Measurements from ENCODE around the gene TIMP3. TPM values are rescaled to one million over a fixed set of nuclear protein-coding genes. Genes with fewer than 3 reads are reported as not detected.

TIMP3 gene
- total and polyA plus RNA-seq, 2 experiments from 2014 or later = 91.6 to 96.1 TPM

DNA sequence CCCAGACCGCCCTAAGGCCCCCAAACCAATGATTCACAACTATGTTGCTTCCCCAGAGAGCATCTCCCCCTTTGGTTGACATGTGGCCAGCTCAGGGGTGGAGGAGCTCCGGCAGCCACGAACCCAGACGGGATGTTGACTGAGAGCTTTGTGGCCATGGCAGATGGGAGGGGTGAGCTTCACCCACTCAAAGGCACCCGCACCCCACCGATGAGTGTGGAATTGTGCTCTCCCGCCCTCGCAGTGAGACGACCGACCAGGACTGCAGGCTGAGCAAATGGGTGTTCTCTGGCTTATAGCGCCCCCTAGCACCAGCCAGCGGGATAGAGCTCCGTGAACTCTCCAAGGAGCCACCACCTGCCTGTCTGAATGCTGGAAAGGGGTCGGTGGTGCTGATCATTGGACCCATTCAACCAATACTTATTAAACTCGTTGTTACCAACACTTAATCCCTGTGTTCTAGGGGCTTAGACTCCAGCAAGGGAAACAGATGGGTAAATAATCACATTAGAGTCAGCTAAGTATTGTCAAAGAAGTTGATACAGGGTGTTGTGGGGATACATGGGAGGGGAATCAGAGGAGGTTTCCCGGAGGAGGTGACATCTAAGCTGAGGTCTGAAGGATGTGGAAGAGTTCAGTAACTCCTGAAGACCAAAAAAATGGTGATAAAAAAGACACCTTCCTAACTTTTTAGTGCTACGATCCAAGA is 4.5 kb upstream of the TIMP3 start:
- no peak overlapping the region for H2AFZ ChIP-seq
- WGBS (ENCODE audit: low lambda C conversion rate, missing lambda C conversion rate) = 26% methylated on average over 17 of the region's 17 CpGs
- peak; percentile 85 for DNase-seq (ENCODE audit: low spot score)
- no peaks in the 10 kb centered on the region for H3K27me3 ChIP-seq
- no peaks in the 10 kb centered on the region for H3K9me2 ChIP-seq (replicated peaks; ENCODE audit: insufficient read depth)
- H3K4me1 ChIP-seq (ENCODE audit: insufficient read depth) = peaks cover 14% of the 10 kb centered on the region
- H3K4me2 ChIP-seq = peak overlapping the region; percentile 38
- peaks cover 2% of the 10 kb centered on the region for H3K79me2 ChIP-seq
- TF ChIP-seq, protein P1, sequence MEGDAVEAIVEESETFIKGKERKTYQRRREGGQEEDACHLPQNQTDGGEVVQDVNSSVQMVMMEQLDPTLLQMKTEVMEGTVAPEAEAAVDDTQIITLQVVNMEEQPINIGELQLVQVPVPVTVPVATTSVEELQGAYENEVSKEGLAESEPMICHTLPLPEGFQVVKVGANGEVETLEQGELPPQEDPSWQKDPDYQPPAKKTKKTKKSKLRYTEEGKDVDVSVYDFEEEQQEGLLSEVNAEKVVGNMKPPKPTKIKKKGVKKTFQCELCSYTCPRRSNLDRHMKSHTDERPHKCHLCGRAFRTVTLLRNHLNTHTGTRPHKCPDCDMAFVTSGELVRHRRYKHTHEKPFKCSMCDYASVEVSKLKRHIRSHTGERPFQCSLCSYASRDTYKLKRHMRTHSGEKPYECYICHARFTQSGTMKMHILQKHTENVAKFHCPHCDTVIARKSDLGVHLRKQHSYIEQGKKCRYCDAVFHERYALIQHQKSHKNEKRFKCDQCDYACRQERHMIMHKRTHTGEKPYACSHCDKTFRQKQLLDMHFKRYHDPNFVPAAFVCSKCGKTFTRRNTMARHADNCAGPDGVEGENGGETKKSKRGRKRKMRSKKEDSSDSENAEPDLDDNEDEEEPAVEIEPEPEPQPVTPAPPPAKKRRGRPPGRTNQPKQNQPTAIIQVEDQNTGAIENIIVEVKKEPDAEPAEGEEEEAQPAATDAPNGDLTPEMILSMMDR (IDR thresholded peaks at IDR 0.05; ENCODE audit: poor library complexity) = peak; percentile 84
- TF ChIP-seq EZH2phosphoT487 (IDR thresholded peaks at IDR 0.05; ENCODE audit: low read depth, severe bottlenecking, unreplicated experiment) (no peak), EZH2 (IDR thresholded peaks at IDR 0.05; ENCODE audit: borderline replicate concordance) (no peak)
- no peaks in the 10 kb centered on the region for H4K20me1 ChIP-seq (ENCODE audit: insufficient read depth, poor library complexity, severe bottlenecking)
- no peak overlapping the region for H3K27ac ChIP-seq
- H3K9me3 ChIP-seq (ENCODE audit: low read depth) = no peaks in the 10 kb centered on the region
- H3K36me3 ChIP-seq (replicated peaks; ENCODE audit: insufficient read depth, low read depth) = no peaks in the 10 kb centered on the region
- no peak overlapping the region for H3K4me3 ChIP-seq

DNA sequence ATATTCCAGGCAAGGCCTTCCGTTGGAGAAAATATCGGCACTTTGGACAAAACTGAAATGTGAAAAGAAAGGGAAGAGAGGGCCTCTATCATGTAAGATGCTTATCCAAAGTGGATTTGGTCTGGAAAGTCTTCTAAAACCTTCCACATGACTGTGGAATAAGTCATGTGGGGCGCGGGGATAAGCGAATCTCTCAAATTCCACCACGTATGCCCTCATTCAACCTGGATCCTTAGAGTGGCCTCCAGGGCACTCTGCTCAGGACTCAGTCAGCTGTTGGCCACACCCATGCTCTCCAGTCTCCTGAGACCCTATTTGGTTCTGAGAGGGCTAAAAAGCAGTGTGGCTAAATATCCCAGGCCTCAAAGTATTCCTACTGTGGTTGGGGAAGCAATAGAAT is 2.0 kb upstream of the TIMP3 start:
- 89% methylated on average over 6 of the region's 6 CpGs for WGBS (ENCODE audit: low lambda C conversion rate, missing lambda C conversion rate)
- Histone ChIP-seq H3K4me1 (ENCODE audit: insufficient read depth) (peaks cover 33% of the 10 kb centered on the region), H3K27me3 (no peaks in the 10 kb centered on the region), H2AFZ (no peak overlapping the region), H3K9me2 (replicated peaks; ENCODE audit: insufficient read depth) (no peaks in the 10 kb centered on the region), H3K9me3 (ENCODE audit: low read depth) (no peaks in the 10 kb centered on the region), H3K4me2 (no peak overlapping the region), H3K36me3 (replicated peaks; ENCODE audit: insufficient read depth, low read depth) (no peaks in the 10 kb centered on the region), H3K79me2 (peaks cover 27% of the 10 kb centered on the region), H3K4me3 (no peak overlapping the region), H3K27ac (peak overlapping the region; percentile 20), H4K20me1 (ENCODE audit: insufficient read depth, poor library complexity, severe bottlenecking) (peaks cover 17% of the 10 kb centered on the region)
- TF ChIP-seq EZH2phosphoT487 (IDR thresholded peaks at IDR 0.05; ENCODE audit: low read depth, severe bottlenecking, unreplicated experiment) (no peak), EZH2 (IDR thresholded peaks at IDR 0.05; ENCODE audit: borderline replicate concordance) (no peak)
- TF ChIP-seq, protein P1 (IDR thresholded peaks at IDR 0.05; ENCODE audit: poor library complexity) = no peak
- no peak for DNase-seq (ENCODE audit: low spot score)

DNA sequence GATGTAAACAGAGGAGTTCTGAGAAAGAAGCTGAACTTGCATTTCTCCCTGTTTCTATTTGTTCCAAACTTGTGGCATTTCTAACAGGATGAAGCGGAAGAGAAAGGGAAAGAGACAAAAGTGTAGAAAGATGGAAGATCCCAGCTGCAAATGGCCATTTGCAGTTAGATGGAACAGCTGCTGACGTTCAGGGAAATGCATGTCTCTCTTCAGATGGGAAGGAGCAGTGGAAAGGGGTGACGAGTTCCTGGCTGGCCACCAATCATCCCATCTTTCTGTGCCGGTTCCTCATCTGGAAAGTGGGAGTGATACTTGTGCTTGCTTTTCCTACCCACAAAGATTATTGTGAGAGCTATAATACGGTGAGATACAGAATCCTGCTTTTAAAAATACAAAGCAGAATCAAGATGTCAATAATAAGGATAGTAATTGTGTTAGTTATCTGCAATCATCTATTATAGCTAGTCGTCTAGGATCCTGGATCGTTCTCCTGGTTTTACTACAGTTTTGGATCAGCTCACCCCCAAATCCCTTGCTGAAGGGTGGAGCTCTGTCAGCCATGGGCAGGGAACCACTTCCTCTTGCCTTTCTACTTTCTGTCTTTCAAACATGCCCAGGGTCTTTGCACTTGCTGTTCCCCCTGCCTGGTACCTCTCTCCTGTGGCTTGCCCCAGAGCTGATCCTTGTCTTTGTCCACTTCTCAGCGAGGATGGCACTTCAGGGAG is 1.2 kb upstream of the TIMP3 start:
- Histone ChIP-seq H3K27me3 (no peaks in the 10 kb centered on the region), H3K9me2 (replicated peaks; ENCODE audit: insufficient read depth) (no peaks in the 10 kb centered on the region), H3K9me3 (ENCODE audit: low read depth) (no peaks in the 10 kb centered on the region), H3K4me1 (ENCODE audit: insufficient read depth) (peaks cover 29% of the 10 kb centered on the region), H3K4me2 (no peak overlapping the region), H2AFZ (no peak overlapping the region), H3K79me2 (peaks cover 35% of the 10 kb centered on the region), H3K36me3 (replicated peaks; ENCODE audit: insufficient read depth, low read depth) (no peaks in the 10 kb centered on the region), H4K20me1 (ENCODE audit: insufficient read depth, poor library complexity, severe bottlenecking) (peaks cover 23% of the 10 kb centered on the region), H3K27ac (peak overlapping the region; percentile 43), H3K4me3 (no peak overlapping the region)
- DNase-seq (ENCODE audit: low spot score) = no peak
- TF ChIP-seq EZH2phosphoT487 (IDR thresholded peaks at IDR 0.05; ENCODE audit: low read depth, severe bottlenecking, unreplicated experiment) = no peak
- TF ChIP-seq, protein P1 (IDR thresholded peaks at IDR 0.05; ENCODE audit: poor library complexity) = no peak
- no peak for TF ChIP-seq EZH2 (IDR thresholded peaks at IDR 0.05; ENCODE audit: borderline replicate concordance)
- WGBS (ENCODE audit: low lambda C conversion rate, missing lambda C conversion rate) = 79% methylated on average over 8 of the region's 8 CpGs
